B cell (primary cell): ENCODE data around the gene RNF213.

Experiments
- CTCF ChIP-seq: fragments of 200-600 bp; IDR thresholded peaks from one replicate; pipeline ENCODE4 v1.8.0; 2022; ENCODE audit warnings: antibody characterized with exemption, mild to moderate bottlenecking
- EZH2 ChIP-seq: IDR thresholded peaks from 2 replicates; pipeline ENCODE4 v1.6.1; 2012; ENCODE audit warnings: borderline replicate concordance, low read depth, mild to moderate bottlenecking, moderate library complexity, low read length; ENCODE audit not compliant: insufficient read depth, poor library complexity, severe bottlenecking

- no peak for TF ChIP-seq CTCF
- TF ChIP-seq EZH2, result no peak
Measured at GRCh38 chr17:80260069-80260535, 550 bp upstream of the RNF213 start.
